HCT116 (cell line): Measurements from ENCODE around the gene BTN1A1. TPM values are rescaled to one million over a fixed set of nuclear protein-coding genes. Genes with fewer than 3 reads are reported as not detected.
A peak's percentile ranks its signal among the peaks of the same experiment; 100 is the strongest.

Experiments
- ATAC-seq: fragments of 200-7000 bp; cut with Tn5 transposase; 2 replicates; pipeline ENCODE4 v1.9.1; 2020; ENCODE audit warnings: mild to moderate bottlenecking, moderate library complexity
- BruUV-seq: library from RNA; stranded (reverse); fragments of 400-500 nt; replicated peaks from 2 replicates; lab custom pipeline; 2021; lab: Mats Ljungman, UMichigan
- CTCF ChIA-PET: fragments of 300-600 bp; sonication (Branson Sonifier 250); formaldehyde crosslinking; loops from one replicate; lab custom pipeline; 2021; ENCODE audit warnings: antibody characterized with exemption; lab: Charles Lee
- POLR2A ChIA-PET: fragments of 300-600, 350-600 bp; sonication (Branson Sonifier 250); formaldehyde crosslinking; loops from one replicate; lab custom pipeline; 2021; ENCODE audit warnings: antibody characterized with exemption; lab: Charles Lee
- RAD21 ChIA-PET, 2 experiments: fragments of 300-600 bp; sonication (Branson Sonifier 250); formaldehyde crosslinking; loops; one replicate each; lab custom pipeline; 2023; ENCODE audit warnings: low total read pairs in 2 of 2; ENCODE audit not compliant: uncharacterized antibody in 2 of 2, unreplicated experiment in 2 of 2, low non-redundant PET in 1 of 2; lab: Charles Lee
- DNase-seq: peaks from one replicate; pipeline ENCODE4 v3.0.0-alpha.2; 2010; ENCODE audit warnings: low read depth, low spot score
- H2AFZ ChIP-seq: fragments of 200-600 bp; shearing (Covaris generic), sonication (generic); 2 replicates; pipeline ENCODE4 v1.6.1; 2017; ENCODE audit warnings: low read depth, mixed run types, mixed read lengths, antibody characterized with exemption, low read length; ENCODE audit not compliant: poor library complexity, severe bottlenecking
- H3K27ac ChIP-seq: 2 replicates; pipeline ENCODE4 v1.5.1; 2012; ENCODE audit warnings: low read depth, low read length
- H3K27me3 ChIP-seq: fragments of 200-600 bp; sonication (generic); 2 replicates; pipeline ENCODE4 v1.6.1; 2016; ENCODE audit warnings: mixed run types, low read length, mixed read lengths; ENCODE audit not compliant: insufficient read depth
- H3K36me3 ChIP-seq, 2 experiments: fragments of 200-500 bp in 1 of 2; fragments of 200-600 bp in 1 of 2; sonication (Bioruptor generic) in 1 of 2; sonication (generic) in 1 of 2; 2 replicates each; pipeline versions ENCODE4 v1.5.1 to v1.6.1; 2014 to 2016; ENCODE audit warnings: low read length in 2 of 2, inconsistent platforms in 1 of 2, mixed read lengths in 1 of 2, mixed run types in 1 of 2; ENCODE audit not compliant: insufficient read depth in 2 of 2, control insufficient read depth in 1 of 2
- H3K4me1 ChIP-seq, 2 experiments: fragments of 200-600 bp in 1 of 2; sonication (generic) in 1 of 2; 2 replicates each; pipeline versions ENCODE4 v1.5.1 to v1.6.1; 2012 to 2017; ENCODE audit warnings: low read length in 2 of 2, inconsistent platforms in 1 of 2, mild to moderate bottlenecking in 1 of 2, mixed read lengths in 1 of 2, mixed run types in 1 of 2, moderate library complexity in 1 of 2; ENCODE audit not compliant: insufficient read depth in 2 of 2, control insufficient read depth in 1 of 2
- H3K4me2 ChIP-seq: fragments of 200-600 bp; sonication (generic); 2 replicates; pipeline ENCODE4 v1.6.1; 2017; ENCODE audit warnings: mixed run types, low read length, mixed read lengths
- H3K4me3 ChIP-seq, 2 experiments: fragments of 200-600 bp in 1 of 2; sonication (generic) in 1 of 2; replicated peaks in 1 of 2; 2 replicates each; pipeline ENCODE4 v1.5.1; 2011 to 2016; ENCODE audit warnings: low read length in 2 of 2, control low read depth in 1 of 2, low read depth in 1 of 2, mild to moderate bottlenecking in 1 of 2, mixed read lengths in 1 of 2, mixed run types in 1 of 2
- H3K79me2 ChIP-seq: fragments of 200-600 bp; sonication (generic); 2 replicates; pipeline ENCODE4 v1.6.1; 2017; ENCODE audit warnings: mild to moderate bottlenecking, mixed run types, low read length, moderate library complexity, mixed read lengths; ENCODE audit not compliant: insufficient read depth
- H3K9ac ChIP-seq: fragments of 200-600 bp; sonication (generic); 2 replicates; pipeline ENCODE4 v1.6.1; 2016; ENCODE audit warnings: low read length, mixed read lengths
- H3K9me2 ChIP-seq: fragments of 200-600 bp; sonication (generic), shearing (Covaris generic); 2 replicates; pipeline ENCODE4 v1.6.1; 2017; ENCODE audit warnings: mixed run types, mild to moderate bottlenecking, moderate library complexity; ENCODE audit not compliant: insufficient read depth
- H3K9me3 ChIP-seq, 2 experiments: fragments of 200-500 bp in 1 of 2; fragments of 200-600 bp in 1 of 2; sonication (Bioruptor generic) in 1 of 2; sonication (generic) in 1 of 2; 2 replicates each; pipeline ENCODE4 v1.6.1; 2014 to 2017; ENCODE audit warnings: low read length in 2 of 2, mixed read lengths in 2 of 2, inconsistent platforms in 1 of 2, low read depth in 1 of 2, mild to moderate bottlenecking in 1 of 2, mixed run types in 1 of 2, moderate library complexity in 1 of 2; ENCODE audit not compliant: control insufficient read depth in 1 of 2, insufficient read depth in 1 of 2
- H4K20me1 ChIP-seq: fragments of 200-600 bp; sonication (generic), shearing (Covaris generic); 2 replicates; pipeline ENCODE4 v1.6.1; 2017; ENCODE audit warnings: mixed run types, mild to moderate bottlenecking, moderate library complexity; ENCODE audit not compliant: insufficient read depth
- CTCF ChIP-seq, 3 experiments: fragments of 200-600 bp in 1 of 3; sonication (generic) in 1 of 3; IDR thresholded peaks in 2 of 3; conservative IDR thresholded peaks in 1 of 3; 2 replicates each; pipeline ENCODE4 v1.5.1; 2012 to 2017; ENCODE audit warnings: low read depth in 2 of 3, low read length in 2 of 3, antibody characterized with exemption in 1 of 3, borderline replicate concordance in 1 of 3, control low read depth in 1 of 3, mild to moderate bottlenecking in 1 of 3, mixed read lengths in 1 of 3, mixed run types in 1 of 3, moderate library complexity in 1 of 3; ENCODE audit not compliant: insufficient read depth in 1 of 3
- EGR1 ChIP-seq: IDR thresholded peaks from 2 replicates; pipeline ENCODE4 v1.6.1; 2012; ENCODE audit warnings: low read depth
- ELF1 ChIP-seq: IDR thresholded peaks from 2 replicates; pipeline ENCODE4 v1.6.1; 2012; ENCODE audit warnings: low read depth, borderline replicate concordance
- POLR2AphosphoS5 ChIP-seq: IDR thresholded peaks from 2 replicates; pipeline ENCODE4 v1.6.1; 2011; ENCODE audit warnings: mild to moderate bottlenecking, low read depth, low read length, moderate library complexity
- RAD21 ChIP-seq: IDR thresholded peaks from 2 replicates; pipeline ENCODE4 v1.6.1; 2012; ENCODE audit warnings: low read depth, mild to moderate bottlenecking
- REST ChIP-seq: IDR thresholded peaks from 2 replicates; pipeline ENCODE4 v1.6.1; 2012; ENCODE audit warnings: low read depth
- SIN3A ChIP-seq: IDR thresholded peaks from 2 replicates; pipeline ENCODE4 v1.6.1; 2012; ENCODE audit warnings: low read depth
- TCF7L2 ChIP-seq: IDR thresholded peaks from 2 replicates; pipeline ENCODE4 v1.7.0; 2011; ENCODE audit warnings: borderline replicate concordance, inconsistent platforms; ENCODE audit not compliant: insufficient read depth, insufficient read length; ENCODE audit errors: extremely low read depth
- intact Hi-C: fragments of 100-400 bp; cut with micrococcal nuclease; formaldehyde crosslinking; loops from 2 replicates; pipeline ENCODE4 v1.10.0; 2022
- total RNA-seq: library from RNA; stranded (reverse); gene quantifications from one replicate; pipeline ENCODE4 v1.2.1, GENCODE V29; 2021; ENCODE audit not compliant: unreplicated experiment

The BTN1A1 gene
- total RNA-seq, 1 experiment from 2014 or later, result 0.32 TPM

GRCh38 chr6:26541579-26541978, 41.5 kb downstream of the BTN1A1 start (continued):
- TF ChIP-seq EGR1 (no peak), TCF7L2 (no peak)

DNA sequence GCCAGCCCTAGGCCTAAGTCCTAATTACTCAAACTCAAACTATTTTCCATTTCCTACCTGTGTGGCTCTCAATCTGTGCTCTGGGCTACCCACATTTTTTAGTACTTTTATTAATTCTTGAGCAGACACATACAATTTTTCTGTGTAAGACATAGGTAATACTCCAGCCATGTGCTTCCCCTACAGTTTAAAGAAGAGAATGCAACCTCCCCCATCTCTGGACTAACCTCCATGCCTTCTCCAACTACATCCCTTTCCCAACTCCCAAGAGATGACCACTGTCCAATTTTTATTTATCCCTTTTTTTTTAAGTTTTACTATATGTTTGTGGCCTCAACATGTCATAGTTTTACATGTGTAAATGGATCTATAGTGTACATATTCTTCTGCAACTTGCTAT, 43.9 kb downstream of the BTN1A1 start:
- Histone ChIP-seq H3K27me3 (no peaks in the 10 kb centered on the region), H3K79me2 (peaks cover 58% of the 10 kb centered on the region), H3K4me3 (no peak overlapping the region), H4K20me1 (no peaks in the 10 kb centered on the region), H3K27ac (no peak overlapping the region), H3K9me3 (no peaks in the 10 kb centered on the region), H3K4me2 (no peak overlapping the region), H3K9me2 (no peaks in the 10 kb centered on the region), H3K36me3 (peaks cover 18 to 21% of the 10 kb centered on the region in 2 experiments; a peak in 2 of 4 replicates), H3K4me1 (peaks cover 8 to 34% of the 10 kb centered on the region in 2 experiments), H2AFZ (no peak overlapping the region), H3K9ac (no peak overlapping the region)
- ChIA-PET POLR2A (no interaction called here), CTCF (interaction anchor here (0.7 kb wide), 1 partner anchor 202 kb away, joined by 3 read pairs; no protein-coding TSS in a partner anchor), RAD21 (interaction anchor here in 1 of 2 experiments (0.7 kb wide), 1 partner anchor 12 kb away, joined by 3 read pairs; no protein-coding TSS in a partner anchor)
- DNase-seq (no peak), ATAC-seq (peak; percentile 76)
- intact Hi-C loops, result no loop called here
- TF ChIP-seq POLR2AphosphoS5 (no peak), SIN3A (no peak), CTCF (IDR thresholded peaks at IDR 0.05 in 2 of 3, conservative IDR thresholded peaks at IDR 0.05 in 1 of 3; ENCODE audit: borderline replicate concordance in 1 of 3, insufficient read depth in 1 of 3, low read depth in 2 of 3, low read length in 2 of 3) (peak in 2 of 3 experiments; percentile 31 to 48; a peak in 3 of 6 replicates), RAD21 (peak; percentile 37), REST (no peak), ELF1 (no peak)
- BruUV-seq, result no TSS peak
